Mucosa of stomach (tissue), 1 donor: ENCODE data around the gene ASB13.
A peak's percentile ranks its signal among the peaks of the same experiment; 100 is the strongest.

Experiments used
- H3K27me3 ChIP-seq: one replicate; pipeline ENCODE4 v1.7.0; 2013; ENCODE audit warnings: mild to moderate bottlenecking, low read length; ENCODE audit not compliant: control insufficient read depth, insufficient read depth
- H3K36me3 ChIP-seq: one replicate; pipeline ENCODE4 v1.7.0; 2013; ENCODE audit warnings: low read length; ENCODE audit not compliant: control insufficient read depth, insufficient read depth
- H3K4me1 ChIP-seq: one replicate; pipeline ENCODE4 v1.7.0; 2013; ENCODE audit warnings: mild to moderate bottlenecking, low read length; ENCODE audit not compliant: control insufficient read depth, insufficient read depth
- H3K4me3 ChIP-seq: one replicate; pipeline ENCODE4 v1.7.0; 2013; ENCODE audit warnings: low read length
- H3K9ac ChIP-seq: one replicate; pipeline ENCODE4 v1.7.0; 2013; ENCODE audit warnings: mild to moderate bottlenecking, low read length, moderate library complexity
- H3K9me3 ChIP-seq: one replicate; pipeline ENCODE4 v1.7.0; 2013; ENCODE audit warnings: mild to moderate bottlenecking, low read length, moderate library complexity; ENCODE audit not compliant: control insufficient read depth
- donor health status: Pancreatic carcinoma.

The ASB13 gene

GRCh38 chr10:5685764-5686240 is 19.4 kb upstream of the ASB13 start:
- H3K4me1 ChIP-seq: no peaks in the 10 kb centered on the region

GRCh38 chr10:5684971-5685763 is 18.8 kb upstream of the ASB13 start:
- Histone ChIP-seq H3K27me3 (no peaks in the 10 kb centered on the region), H3K36me3 (no peaks in the 10 kb centered on the region), H3K4me3 (peak overlapping the region; percentile 72), H3K9me3 (no peaks in the 10 kb centered on the region), H3K4me1 (no peaks in the 10 kb centered on the region), H3K9ac (peak overlapping the region; percentile 49)

More at GRCh38 chr10:5685764-5686240, 19.4 kb upstream of the ASB13 start:
- no peaks in the 10 kb centered on the region for H3K36me3 ChIP-seq
- no peaks in the 10 kb centered on the region for H3K27me3 ChIP-seq
- no peaks in the 10 kb centered on the region for H3K9me3 ChIP-seq
- peak overlapping the region; percentile 72 for H3K4me3 ChIP-seq
- peak overlapping the region; percentile 49 for H3K9ac ChIP-seq

DNA sequence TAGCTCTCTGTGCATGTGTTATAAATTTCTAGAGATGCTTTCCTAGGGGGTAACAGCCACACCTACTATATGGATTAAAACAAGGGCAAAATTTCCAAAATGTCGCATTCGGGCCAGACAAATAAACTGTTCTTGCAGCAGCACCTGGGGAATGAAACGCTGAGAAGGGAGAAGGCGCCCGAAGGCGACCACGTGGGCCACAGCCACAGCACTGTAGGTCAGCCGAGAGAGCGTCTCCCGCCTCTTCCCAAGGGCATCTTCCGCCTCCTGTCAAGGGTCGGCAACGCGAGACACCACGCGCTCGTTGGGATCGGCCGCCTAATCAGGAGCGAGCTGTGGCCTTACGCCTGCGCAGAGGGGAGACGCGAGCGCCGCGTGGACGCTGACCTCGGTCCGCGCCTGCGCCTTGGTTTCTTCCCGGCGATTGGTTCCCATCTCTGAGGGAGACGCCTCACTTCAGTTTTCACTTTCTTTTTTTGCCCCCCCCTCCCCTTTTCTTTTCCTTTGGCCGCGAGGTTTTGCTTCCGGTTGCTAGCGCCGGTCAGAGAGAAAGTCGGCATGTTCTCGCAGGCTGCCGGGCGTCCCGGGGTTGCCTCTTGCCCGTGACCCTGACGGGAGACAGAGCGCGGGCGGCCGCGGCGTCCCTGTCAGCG is 18.0 kb upstream of the ASB13 start, which contains the start of gene TASOR2:
Gene TASOR2 (plus strand): TSS at position 521 of the 653 bp plus-strand sequence. CDS start 35,805 bp downstream, outside the sequence.
- no peaks in the 10 kb centered on the region for H3K9me3 ChIP-seq
- H3K4me3 ChIP-seq: peak within 1 kb of the TSS; percentile 72
- H3K9ac ChIP-seq: peak within 1 kb of the TSS; percentile 49
- no peaks in the 10 kb centered on the region for H3K27me3 ChIP-seq
- H3K36me3 ChIP-seq: no peaks in the 10 kb centered on the region
- no peaks in the 10 kb centered on the region for H3K4me1 ChIP-seq

DNA sequence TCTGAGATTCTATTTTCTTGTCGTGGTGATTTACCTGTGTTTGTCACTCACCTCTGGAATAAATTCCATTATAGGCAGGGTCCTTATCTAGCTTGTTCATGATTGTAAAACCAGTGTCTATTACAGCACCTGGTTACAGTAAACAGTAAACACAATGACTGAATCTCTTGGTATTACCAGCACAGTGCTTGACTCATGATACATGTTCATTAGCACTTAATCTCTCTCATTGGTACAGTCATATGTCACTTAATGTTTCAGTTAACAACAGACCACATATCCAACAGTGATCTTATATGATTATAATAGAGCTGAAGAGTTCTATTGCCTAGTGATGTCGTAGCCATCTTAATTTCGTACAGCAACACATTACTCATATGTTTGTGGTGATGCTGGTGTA is 16.7 kb upstream of the ASB13 start:
- no peaks in the 10 kb centered on the region for H3K4me1 ChIP-seq
- peaks cover 7% of the 10 kb centered on the region for H3K27me3 ChIP-seq
- no peaks in the 10 kb centered on the region for H3K9me3 ChIP-seq
- H3K4me3 ChIP-seq: no peak overlapping the region
- H3K9ac ChIP-seq: no peak overlapping the region
- no peaks in the 10 kb centered on the region for H3K36me3 ChIP-seq

DNA sequence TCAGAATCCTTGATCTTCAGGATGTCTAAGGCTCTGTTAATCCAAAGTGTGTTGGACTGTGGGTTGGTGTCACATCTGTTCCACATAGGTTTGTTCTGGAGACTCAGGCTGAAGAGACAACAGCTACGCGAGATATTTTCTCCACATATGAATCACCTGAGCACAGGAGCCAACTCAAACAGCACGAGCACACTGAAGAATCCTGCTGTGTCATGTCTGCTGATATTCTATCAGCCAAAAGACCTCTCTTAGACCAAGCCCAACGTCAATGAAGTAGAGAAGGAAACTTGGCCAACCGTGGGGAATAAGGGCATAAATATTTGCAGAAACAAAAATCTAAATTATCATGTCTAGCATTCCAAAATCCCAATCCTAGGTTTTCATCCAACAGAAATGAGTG is 15.5 kb upstream of the ASB13 start:
- no peak overlapping the region for H3K9ac ChIP-seq
- no peaks in the 10 kb centered on the region for H3K9me3 ChIP-seq
- peaks cover 7% of the 10 kb centered on the region for H3K27me3 ChIP-seq
- no peaks in the 10 kb centered on the region for H3K4me1 ChIP-seq
- H3K4me3 ChIP-seq: no peak overlapping the region
- H3K36me3 ChIP-seq: no peaks in the 10 kb centered on the region

DNA sequence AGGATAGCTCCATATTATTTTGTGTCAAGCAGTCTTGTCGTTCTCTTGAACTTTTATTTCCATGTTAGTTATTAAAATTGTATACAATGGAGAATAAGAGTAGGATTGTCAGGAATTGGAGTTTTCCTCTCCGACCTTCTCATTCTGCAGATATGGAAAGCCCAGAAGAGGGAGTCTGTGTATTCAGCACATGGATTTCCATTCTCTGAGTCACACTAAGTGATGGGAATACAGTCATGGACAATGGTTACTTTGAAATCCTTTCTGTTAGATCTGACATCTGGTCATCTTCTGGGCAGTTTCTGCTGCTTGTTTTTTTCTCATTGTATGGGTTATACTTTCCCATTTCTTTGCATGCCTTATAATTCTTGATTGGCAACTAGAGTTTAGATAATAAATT is 13.2 kb upstream of the ASB13 start:
- no peaks in the 10 kb centered on the region for H3K36me3 ChIP-seq
- no peaks in the 10 kb centered on the region for H3K4me1 ChIP-seq
- H3K4me3 ChIP-seq: no peak overlapping the region
- H3K9ac ChIP-seq: no peak overlapping the region
- H3K27me3 ChIP-seq: peaks cover 7% of the 10 kb centered on the region
- H3K9me3 ChIP-seq: no peaks in the 10 kb centered on the region

DNA sequence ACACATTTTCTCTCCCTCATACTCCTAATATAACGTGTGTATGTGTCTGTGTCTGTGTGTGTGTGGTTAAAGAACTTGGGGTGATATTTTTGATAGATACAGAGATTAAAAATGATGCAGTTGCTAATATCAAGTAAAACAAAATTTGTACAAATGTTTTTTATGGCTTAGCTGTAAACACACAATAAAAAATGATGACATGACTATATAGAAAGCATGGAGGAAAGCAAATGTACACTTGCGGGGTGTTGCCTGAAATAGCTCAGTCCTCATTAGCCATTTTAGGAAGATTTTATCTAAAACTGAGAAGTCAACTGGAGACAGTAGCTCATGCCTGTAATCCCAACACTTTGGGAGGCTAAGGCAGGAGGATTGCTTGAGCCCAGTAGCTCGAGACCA is 12.6 kb upstream of the ASB13 start:
- no peak overlapping the region for H3K4me3 ChIP-seq
- no peaks in the 10 kb centered on the region for H3K9me3 ChIP-seq
- no peak overlapping the region for H3K9ac ChIP-seq
- no peaks in the 10 kb centered on the region for H3K4me1 ChIP-seq
- no peaks in the 10 kb centered on the region for H3K36me3 ChIP-seq
- peaks cover 7% of the 10 kb centered on the region for H3K27me3 ChIP-seq

DNA sequence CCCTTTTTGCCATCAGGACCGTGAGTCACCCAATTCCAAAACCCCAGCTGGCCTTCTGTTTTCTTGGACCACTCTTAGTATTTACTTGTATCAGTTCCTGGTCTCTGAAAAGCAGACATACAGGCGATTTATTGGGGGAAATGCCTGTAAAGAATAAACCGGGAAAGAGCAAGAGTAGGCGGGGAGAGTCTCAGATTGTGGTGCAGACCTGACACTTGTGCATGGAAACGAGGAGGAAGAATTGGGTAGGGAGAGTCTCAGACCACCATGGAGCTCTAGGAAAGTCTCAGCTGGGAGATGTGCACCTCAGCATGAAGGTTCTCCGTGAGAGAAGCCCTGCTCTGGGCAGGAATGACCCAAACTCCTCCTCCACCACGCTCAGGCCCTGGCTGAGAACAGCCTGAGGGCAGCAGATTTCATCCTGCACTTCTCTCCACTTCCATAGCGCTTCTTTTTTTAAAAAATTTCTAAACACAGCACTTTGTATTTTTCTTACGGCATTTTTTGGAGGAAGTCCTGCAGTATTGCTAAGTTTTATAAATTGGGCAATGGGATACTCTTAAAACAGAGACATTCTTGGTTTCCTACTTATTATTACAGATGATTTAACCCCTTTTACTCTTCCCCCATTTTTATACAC is 12.1 kb upstream of the ASB13 start:
- no peak overlapping the region for H3K9ac ChIP-seq
- H3K36me3 ChIP-seq: no peaks in the 10 kb centered on the region
- no peaks in the 10 kb centered on the region for H3K4me1 ChIP-seq
- H3K9me3 ChIP-seq: no peaks in the 10 kb centered on the region
- no peak overlapping the region for H3K4me3 ChIP-seq
- peaks cover 7% of the 10 kb centered on the region for H3K27me3 ChIP-seq

DNA sequence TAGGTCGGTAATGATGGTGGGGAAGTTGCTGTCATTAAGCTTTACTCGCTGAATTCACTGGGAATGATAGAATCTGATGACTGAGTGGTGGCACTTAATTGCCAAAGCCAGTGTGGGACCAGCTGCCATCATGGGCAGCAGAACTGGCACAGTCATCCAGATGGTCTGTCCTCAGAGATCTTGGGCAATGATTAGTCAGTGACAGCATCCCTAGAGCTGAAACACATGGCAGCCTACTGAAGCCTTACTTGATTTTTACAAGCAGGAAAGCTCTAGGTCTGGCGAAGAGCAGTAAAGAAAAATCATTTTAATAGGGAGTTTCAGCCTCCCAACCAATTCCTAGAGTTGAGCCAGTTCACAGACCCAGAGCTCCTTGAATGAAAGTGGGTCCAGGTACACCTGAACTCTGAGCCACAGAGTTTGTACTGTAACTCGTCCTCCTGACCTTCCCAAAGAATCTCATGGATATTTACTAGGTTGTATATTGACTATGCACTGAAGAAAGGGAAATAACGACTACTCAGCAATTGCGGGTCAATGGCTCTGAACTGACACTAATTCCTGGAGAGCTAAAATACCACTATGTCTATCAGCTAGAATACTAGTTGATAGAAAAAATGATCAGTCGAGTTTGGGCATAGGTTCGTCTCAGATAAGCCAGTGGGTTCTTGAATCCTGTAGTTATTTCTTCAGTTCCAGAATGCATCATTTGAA is 4.4 kb upstream of the ASB13 start:
- H3K36me3 ChIP-seq: no peaks in the 10 kb centered on the region
- no peak overlapping the region for H3K9ac ChIP-seq
- H3K9me3 ChIP-seq: no peaks in the 10 kb centered on the region
- no peak overlapping the region for H3K4me3 ChIP-seq
- no peaks in the 10 kb centered on the region for H3K27me3 ChIP-seq
- H3K4me1 ChIP-seq: peaks cover 18% of the 10 kb centered on the region

GRCh38 chr10:5669604-5670003 is 3.2 kb upstream of the ASB13 start:
- Histone ChIP-seq H3K4me1 (peaks cover 26% of the 10 kb centered on the region), H3K36me3 (no peaks in the 10 kb centered on the region), H3K27me3 (no peaks in the 10 kb centered on the region), H3K4me3 (no peak overlapping the region), H3K9me3 (no peaks in the 10 kb centered on the region), H3K9ac (no peak overlapping the region)

DNA sequence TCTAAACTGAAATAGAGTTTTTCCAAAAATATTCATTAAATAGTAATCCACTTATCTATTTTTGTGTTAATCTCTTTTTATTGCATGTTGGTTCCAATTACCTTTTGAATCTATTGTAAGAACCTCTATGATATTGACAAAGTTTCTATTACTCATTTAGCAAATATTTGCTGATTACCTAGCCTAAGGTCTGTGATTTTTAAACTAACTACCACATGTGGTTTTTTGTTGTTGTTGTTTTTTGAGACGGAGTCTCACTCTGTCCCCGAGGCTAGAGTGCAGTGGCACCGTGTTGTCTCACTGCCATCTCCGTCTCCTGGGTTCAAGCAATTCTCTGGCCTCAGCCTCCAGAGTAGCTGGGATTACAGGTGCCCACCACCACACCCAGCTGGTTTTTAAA is 2.0 kb upstream of the ASB13 start:
- Histone ChIP-seq H3K9ac (no peak overlapping the region), H3K36me3 (no peaks in the 10 kb centered on the region), H3K4me3 (no peak overlapping the region), H3K9me3 (no peaks in the 10 kb centered on the region), H3K4me1 (peaks cover 26% of the 10 kb centered on the region), H3K27me3 (no peaks in the 10 kb centered on the region)
